NCI-H82 treated with DMSO at 0.1 percent for 48 hours (cell line): Measurements from ENCODE around the gene TNPO2.

Experiments used
- DNase-seq: peaks from one replicate; lab custom pipeline; 2025; ENCODE audit not compliant: unreplicated experiment; lab: John Stamatoyannopoulos, UW

TNPO2 gene

DNA sequence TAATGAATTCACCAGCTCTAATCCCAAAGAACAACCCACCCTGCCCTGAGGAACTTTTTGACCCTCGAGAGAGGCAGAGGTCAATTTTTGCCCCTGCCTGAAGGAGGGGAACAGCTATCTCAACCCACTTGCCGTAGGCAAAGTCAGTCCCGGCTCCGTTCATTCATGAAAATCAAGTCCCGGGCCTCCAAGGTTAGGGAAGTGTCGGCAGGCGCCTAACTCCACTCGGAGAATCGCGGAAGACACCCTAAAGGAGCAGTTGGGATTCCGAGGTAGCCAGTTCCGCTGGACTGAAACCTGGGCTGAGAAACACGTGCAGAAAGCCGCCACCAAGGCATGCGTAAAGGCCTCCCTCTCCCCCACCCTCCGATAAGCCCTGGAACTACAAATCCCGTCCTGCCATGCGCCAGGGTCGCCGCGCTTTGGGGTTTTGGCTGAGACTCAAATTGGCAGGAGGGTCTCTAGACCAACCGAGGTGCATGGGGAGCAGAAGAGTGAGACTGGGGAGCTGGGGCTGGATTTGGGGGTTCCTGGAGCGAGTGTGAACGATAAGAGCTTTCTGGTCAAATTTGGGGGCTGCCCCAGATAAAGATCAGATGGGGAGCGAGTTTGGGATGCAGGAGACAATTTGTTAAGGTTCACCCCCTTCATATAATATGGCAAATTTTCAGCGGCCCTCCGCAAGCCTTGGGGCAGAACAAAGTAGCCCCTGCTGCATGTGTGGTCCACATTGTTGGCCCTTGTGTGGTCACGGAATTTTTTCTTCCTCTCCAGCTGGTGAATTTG lies at the start of gene TNPO2:
TSS of gene TNPO2 (minus strand) at position 292 of the 786 bp plus-strand sequence. CDS start 2,955 bp downstream, outside the sequence.
- peak; percentile 88 for DNase-seq

DNA sequence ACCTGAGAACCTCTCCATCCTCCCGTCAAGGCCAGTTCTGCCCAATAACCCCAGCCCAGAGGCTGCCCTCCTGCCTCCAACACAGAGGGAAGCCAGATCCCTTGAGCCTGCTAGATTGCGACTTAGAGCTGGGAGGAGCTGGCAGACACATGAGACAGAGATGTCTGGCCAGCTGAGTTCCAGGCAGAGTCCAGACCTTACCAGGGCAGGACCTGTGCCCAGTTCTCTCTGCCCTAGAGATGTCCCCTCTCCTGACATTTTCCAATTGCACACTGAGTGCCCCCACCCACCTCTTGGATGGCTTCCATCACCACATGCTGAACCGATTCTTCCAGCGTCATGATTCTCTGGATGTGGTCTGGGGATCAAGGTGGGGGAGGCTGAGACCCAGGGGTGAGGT lies 48.6 kb upstream of the TNPO2 start:
- no peak for DNase-seq

DNA sequence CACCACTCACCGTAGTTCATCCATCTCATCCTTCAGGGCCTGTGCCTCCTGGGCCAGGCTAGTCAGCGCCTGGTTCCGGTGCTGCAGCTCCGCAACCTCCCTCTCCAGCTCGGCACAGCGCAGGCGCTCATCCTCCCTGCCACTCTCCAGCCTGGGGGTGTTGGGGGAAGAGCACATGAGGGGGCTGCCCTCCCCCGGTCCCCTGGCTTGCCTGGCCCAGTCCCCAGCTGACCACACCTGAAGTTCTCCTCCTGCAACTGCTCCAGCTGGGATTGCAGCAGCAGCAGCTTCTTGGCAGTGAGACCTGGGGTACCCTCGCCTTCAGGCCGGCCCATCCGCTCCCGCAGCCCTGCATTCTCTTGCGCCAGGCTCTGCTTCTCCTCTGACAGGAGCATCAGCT lies 47.2 kb upstream of the TNPO2 start:
- DNase-seq, result no peak

DNA sequence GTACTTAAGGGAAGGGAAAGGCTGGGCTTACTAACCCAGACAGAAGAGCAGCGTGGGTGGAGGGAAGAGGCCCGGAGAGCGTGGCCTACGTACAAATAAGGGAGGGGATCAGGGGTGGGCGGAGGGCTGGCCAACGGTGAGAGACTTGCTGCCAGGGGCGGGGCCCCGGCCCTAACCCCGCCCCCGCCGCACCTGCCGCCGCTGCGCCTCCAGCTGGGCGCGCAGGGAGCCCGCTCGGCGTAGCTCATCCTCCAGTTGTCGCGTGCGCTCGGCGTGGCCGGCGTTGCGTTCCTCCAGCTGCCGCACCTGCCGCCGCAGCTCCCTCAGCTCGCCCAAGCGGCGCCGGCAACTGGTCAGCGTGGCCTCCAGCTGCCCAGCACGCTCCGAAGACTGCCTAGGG lies 46.0 kb upstream of the TNPO2 start:
- peak; percentile 87 for DNase-seq

DNA sequence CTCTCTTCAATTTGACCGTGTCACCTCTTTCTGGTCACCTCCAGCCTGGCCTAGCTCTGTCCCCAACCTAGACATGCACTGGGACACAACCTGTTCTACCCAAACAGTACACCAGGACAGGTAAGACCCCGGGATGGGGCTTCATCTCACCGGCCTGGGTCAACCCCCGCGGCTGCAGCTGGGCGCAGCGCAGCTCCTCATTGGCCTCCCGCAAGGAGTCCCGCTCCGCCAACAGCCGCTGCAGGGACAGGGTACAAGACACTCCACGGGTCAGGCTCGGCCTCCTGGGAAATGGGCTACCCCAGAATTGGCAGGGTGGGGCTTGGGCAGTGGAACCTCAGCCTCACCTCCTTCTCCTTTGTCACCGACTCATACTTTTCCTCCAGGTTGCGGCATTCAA lies 43.9 kb upstream of the TNPO2 start:
- DNase-seq, result no peak

DNA sequence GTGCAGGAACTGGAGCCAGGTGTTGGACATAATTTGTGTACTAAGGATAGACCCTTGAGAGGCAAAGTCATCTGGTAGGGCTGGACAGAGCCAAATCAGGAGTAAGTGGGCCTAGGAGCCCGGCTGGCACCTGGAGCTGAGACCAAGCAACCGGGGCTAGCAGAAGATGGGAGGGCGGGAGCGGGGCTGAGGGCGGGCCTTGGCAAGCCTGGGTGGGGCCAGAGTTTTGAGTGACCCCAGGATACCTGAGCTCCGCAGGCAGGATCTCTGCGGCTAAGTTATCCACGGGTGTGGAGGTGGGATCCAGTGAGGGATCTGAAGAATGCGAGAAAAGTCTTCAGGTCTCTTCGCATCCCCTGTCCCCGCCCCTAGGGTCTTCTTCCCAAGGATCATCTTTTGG lies 43.4 kb upstream of the TNPO2 start:
- no peak for DNase-seq

DNA sequence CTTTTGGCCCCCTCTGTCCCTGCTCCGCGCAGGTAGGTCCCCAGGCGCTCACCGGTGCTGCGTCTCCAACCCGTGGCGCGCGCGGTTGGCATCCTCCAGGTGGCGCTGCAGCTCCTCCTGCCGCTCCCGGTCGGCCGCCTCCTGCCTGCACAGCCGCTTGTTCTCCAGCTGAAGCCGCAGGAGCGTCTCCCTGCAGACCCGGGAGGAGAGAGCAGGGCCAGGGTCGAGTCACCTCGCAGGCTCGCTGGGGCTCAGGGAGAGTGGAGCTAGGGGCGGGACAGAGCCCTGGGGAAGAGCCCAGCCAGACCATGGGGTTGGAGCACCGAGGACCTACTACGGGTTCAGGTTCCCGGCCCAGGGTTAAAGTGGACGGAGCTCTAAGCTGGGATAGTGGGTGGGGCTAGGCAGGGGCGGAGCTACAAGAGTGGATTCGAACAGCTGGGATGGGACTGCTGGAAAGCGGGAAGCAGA lies 42.4 kb upstream of the TNPO2 start:
- DNase-seq, result no peak

DNA sequence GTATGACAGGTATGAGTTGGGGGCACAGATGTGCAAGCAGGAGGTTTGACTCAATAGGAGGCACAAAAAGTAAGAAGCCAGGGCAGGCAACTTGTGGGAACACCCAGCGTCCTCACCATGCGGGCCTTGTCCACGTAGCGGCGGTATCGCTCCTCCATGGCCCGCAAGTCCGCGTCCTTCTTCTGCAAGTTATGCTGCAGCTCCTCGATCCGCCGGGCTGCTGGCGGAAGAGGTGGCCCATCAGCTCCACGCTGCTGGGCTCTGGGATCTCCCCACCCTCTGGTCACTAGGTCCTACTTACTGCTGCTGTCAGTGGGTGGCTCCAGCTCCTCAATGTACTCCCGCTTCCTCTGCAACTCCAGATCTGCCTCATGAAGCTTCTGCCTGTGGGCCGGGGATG lies 41.0 kb upstream of the TNPO2 start:
- no peak for DNase-seq

DNA sequence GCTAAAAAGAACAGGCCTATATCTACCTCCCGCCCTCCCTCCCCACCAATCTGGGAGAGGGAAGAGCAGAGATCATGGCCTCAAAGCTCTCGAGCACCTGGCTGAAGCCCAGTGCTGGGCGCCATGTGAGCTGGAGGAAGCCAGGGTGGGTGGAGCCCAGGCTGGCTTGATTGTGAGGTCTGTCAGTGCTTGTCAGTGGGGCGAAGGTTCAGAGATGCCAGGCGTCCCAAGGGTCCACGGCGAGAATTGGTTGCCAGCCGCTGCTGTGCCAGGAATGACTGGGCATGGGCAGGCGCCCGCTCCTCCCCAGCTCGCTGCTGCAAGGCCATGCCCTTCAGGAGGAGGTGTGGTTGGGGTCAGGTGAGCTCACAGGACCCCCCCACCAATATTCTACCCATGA lies 39.4 kb upstream of the TNPO2 start:
- DNase-seq, result no peak

DNA sequence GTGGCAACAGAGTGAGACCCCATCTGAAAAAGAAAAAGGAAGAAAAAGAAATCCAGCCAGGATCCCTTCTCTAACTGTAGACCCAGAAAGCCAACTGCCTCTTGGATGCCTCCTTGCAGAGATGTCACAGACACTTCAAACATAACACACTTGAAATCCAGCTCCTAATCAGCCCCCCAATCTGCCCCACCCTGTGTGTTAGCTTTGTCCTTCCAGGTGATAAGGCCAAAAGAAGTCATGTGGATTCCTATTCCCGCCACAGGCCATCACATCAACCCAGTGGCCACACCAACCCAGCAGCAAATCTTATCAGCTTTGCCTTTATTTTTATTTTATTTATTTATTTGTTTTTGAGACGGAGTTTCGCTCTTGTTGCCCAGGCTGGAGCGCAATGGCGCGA lies 36.0 kb upstream of the TNPO2 start:
- DNase-seq, result no peak

DNA sequence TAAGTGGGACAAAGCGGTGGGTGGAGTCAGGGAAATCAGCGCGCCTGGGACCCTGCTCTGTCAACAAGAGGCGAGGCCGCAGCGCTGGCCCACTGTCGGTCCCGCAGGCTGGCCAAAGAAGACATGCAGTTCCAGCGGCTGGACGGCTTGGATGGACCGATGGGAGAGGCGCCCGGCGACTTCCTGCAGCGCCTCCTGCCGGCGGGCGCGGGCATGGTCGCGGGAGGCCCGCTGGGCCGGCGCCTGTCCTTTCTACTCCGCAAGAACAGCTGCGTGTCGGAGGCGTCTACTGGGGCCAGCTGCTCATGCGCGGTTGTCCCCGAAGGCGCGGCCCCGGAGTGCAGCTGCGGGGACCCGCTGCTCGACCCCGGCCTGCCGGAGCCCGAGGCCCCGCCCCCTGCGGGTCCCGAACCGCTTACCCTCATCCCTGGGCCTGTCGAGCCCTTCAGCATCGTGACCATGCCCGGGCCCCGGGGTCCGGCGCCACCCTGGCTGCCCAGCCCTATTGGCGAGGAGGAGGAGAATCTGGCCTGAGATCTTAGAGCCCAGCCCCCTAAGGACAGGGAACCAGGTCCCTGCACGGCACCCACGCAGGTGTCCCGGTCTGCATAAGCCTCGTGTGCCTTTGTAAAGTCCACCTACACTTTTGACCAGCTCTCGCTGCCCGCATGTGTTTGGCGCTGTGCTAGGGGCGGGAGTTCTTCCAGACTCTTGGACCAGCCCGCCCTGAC lies 34.0 kb upstream of the TNPO2 start:
- peak; percentile 84 for DNase-seq

DNA sequence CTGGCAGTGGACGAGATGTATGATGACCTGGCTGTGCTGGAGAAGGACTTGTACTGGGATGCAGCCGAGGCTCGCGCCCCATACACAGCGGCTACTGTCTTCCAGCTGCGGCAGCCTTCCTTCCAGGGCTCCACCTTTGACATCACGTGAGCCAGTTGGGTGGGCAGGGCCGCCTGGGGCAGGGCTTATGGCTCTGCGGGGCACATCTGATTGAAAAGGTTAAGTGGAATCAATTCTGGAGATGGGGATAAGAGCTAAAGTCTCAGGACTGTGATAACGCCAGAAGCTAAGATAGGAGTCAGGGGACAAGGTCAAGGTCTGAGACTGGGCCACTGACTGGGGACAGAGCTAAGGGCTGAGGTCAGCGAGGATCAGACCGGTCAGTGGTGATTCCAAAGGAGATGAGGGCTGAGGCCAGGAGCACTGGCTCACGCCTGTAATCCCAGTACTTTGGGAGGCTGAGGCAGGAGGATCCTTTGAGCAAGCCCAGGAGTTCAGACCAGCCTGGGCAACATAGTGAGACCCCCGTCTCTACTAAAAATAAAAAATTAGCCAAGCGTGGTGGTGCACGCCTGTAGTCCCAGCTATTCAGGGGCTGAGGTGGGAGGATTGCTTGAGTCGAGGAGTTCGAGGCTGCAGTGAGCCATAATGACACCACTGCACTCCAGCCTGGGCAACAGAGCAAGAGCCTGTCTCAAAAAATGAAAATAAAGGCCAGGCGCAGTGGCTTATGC lies 32.6 kb upstream of the TNPO2 start:
- no peak for DNase-seq

DNA sequence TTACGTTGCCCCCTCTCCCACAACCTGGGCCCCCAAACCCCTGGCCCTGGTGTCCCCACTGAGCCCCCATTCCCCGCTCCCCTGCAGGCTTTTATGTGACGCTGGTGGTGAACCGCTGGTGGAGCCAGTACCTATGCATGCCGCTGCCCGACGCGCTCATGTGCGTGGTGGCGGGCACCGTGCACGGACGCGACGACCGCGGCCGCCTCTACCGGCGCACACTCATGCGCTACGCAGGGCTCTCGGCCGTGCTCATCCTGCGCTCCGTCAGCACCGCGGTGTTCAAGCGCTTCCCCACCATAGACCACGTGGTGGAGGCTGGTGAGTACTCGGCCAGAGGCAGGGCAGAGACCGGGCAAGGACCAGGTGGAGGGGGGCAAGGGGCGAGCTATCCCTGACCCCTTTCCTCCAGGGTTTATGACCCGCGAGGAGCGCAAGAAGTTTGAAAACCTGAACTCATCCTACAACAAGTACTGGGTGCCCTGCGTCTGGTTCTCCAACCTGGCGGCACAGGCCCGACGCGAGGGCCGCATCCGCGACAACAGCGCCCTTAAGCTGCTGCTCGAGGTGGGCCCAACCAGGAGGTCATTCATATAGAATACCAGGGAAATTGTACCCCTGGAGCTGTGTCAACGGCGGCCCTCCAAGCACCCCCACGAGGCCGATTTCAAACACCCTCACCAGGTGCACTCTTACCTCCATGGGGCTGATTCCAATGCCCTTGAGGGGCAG lies 30.9 kb upstream of the TNPO2 start:
- DNase-seq, result no peak

DNA sequence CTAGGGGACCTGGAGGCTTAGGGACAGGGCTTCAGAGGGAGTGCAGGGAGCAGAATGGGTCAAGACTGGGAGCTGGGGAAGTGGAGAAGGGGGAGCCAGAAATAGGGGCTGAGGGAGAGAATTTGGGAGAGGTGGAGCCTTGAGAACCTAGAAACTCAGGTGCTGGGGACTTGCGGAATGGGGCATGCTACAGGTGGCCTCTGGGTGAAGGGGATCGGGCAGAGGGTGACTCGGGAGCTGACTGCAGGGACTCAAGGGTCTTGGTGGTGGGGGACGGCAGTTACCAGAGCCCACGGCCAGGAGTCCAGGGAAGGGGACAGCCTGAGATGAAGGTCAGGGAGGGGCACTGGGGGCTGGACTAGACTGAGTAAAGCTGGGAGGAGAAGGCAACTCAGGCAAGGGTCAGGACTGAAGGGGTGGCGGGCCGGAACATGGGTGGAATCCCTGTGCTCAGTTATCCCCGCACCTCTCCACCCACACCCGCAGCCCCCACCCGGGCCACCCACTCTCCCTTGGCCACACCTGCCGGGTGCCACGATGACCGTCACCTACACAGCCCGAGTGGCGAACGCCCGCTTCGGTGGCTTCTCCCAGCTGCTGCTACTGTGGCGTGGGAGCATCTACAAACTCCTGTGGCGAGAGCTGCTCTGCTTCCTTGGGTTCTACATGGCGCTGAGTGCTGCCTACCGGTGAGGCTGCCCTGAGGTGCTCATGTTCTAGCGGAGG lies 28.5 kb upstream of the TNPO2 start:
- no peak for DNase-seq

DNA sequence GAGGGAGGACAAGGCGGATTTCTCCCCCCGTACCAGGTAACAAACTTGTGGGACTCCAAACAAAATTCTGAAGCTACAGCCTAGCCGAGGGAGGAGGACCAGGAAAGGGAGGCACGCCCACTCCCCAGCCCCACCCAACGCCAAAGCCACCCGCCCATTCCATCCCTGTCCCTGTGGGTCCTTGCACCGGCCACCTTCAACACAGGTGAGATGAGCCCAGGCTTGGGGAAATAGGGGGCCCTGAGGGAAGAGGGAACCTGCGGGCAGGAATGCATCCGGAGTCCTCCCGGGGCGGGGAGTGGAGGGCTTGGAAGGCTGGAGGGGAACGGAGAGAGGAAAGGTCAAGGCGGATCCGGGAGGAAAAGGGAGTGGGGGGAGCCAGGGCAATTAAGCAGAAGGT lies 27.9 kb upstream of the TNPO2 start, which contains the start of gene BEST2:
TSS of gene BEST2 (plus strand) at position 157 of the 400 bp plus-strand sequence. CDS start 802 bp downstream, outside the sequence.
- DNase-seq, result no peak

DNA sequence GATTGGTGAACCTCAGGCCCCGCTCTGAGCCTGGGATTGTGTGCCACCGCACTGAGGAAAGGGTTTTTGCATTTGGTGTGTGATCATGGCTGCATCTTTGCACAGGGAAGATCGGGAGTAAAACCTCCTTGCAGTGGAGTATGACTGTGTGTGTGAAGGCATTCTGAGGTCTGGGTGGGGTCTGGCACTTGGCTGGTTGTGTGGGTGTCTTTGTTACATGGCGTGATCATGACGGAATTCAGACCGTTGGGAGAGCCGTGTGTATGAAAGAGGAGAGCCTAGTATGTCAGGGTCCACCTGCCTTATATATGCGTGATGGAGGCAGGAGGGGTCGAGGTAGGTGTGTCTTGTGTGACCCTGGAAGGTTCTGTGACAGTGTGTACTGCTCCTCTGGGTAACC lies 27.1 kb upstream of the TNPO2 start:
- DNase-seq, result no peak

DNA sequence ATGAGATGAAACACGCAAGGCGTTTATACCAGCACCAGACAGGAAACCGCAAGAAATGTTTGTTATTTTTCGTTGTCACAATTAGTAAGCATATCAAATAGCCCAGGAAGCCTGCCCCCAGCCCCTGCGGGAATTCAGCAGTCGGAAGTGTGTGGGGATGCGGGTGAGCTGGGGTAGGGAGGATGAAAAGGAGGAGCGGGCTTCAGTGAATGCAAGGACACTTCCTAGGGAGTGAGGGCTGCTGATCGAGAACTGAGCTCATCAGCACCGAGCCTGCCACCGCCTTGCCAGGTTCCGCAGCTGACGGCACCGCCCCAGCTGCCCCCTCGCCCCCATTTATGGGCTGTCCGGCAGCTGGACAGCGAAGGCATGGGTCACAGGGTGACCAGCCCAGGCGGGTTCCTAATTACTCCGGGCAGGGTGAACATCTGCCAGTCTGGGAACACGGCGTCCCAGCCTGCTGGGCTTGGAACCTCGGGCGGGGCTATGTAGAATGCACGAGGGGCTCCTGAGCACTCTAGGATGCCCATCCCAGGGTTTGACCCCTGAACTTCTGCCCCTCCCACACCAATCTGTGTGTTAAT lies 26.3 kb upstream of the TNPO2 start:
- DNase-seq, result no peak

DNA sequence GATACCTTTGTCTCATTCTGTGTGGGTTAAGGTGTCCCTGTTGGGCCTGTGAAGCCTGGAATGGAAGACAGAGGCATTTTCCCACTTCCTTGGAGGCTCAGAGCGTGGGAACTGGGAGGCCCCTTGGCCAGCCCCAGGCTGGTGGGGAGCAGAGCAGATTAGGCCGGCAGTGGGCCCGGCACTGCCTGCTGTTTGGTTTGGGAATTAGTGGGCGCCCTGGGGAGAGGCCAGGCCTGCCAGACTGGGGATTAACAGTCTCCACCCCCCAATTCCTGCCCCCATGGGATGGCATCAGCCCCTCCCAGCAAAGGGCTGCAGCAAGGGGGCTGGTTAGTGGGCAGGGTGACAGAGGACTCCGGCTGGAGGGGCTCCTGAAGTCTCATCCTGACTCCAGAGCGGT lies 24.8 kb upstream of the TNPO2 start:
- DNase-seq, result no peak

DNA sequence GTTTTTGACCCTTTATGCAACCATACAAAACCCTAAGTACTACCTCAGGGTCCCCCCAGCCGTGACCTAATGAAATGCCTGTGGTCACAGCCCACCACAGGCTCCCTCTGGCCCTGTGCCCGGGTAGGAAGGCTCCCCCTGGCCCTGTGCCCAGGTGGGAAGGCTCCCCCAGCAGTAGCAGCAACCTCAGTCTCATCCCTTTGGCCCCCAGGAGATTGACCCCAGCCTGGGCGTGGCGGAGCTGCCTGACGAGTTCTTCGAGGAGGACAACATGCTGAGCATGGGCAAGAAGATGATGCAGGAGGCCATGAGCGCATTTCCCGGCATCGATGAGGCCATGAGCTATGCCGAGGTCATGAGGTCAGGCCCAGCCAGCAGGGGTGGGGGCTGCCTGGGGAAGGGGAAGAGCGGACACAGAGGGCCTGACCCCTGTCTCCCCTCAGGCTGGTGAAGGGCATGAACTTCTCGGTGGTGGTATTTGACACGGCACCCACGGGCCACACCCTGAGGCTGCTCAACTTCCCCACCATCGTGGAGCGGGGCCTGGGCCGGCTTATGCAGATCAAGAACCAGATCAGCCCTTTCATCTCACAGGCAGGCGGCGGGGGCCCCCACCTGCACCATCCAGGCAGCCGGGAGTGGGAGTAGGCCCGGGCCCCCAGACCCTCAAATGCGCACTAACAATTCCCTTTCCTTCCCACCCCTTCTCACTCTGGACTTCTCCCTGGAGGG lies 21.6 kb upstream of the TNPO2 start:
- no peak for DNase-seq
